Upper lobe of left lung (tissue), 4 donors: ENCODE data around the gene TMEM131L.

ENCODE experiments used
- CTCF ChIP-seq, 6 experiments: fragments of 450-650 bp in 4 of 6; fragments of 200-600 bp in 2 of 6; sonication (generic) in 2 of 6; IDR thresholded peaks; one replicate each; pipeline ENCODE4 v1.5.1; 2016 to 2019; ENCODE audit warnings: antibody characterized with exemption in 6 of 6
- POLR2A ChIP-seq, 4 donors: fragments of 450-650 bp; IDR thresholded peaks; one replicate each; pipeline ENCODE4 v1.5.1; 2016 to 2017; ENCODE audit warnings: antibody characterized with exemption in 4 of 4, mild to moderate bottlenecking in 2 of 4
- POLR2AphosphoS5 ChIP-seq, 2 donors: sonication (generic); formaldehyde crosslinking; IDR thresholded peaks; one replicate each; pipeline ENCODE4 v1.5.1; 2017; ENCODE audit warnings: antibody characterized with exemption in 2 of 2

GRCh38 chr4:153623491-153623890 lies 157.3 kb downstream of the TMEM131L start:
- no peak for TF ChIP-seq POLR2A (IDR thresholded peaks at IDR 0.05)
- TF ChIP-seq CTCF (IDR thresholded peaks at IDR 0.05) = no peak
- TF ChIP-seq POLR2AphosphoS5 (IDR thresholded peaks at IDR 0.05) = no peak
